ENCODE data around the gene RIF1. TPM values are rescaled to one million over a fixed set of nuclear protein-coding genes. Genes with fewer than 3 reads are reported as not detected.

The RIF1 gene
- total and polyA plus RNA-seq, 10 donors = 3.4 to 47.5 (median 40.2) TPM

DNA sequence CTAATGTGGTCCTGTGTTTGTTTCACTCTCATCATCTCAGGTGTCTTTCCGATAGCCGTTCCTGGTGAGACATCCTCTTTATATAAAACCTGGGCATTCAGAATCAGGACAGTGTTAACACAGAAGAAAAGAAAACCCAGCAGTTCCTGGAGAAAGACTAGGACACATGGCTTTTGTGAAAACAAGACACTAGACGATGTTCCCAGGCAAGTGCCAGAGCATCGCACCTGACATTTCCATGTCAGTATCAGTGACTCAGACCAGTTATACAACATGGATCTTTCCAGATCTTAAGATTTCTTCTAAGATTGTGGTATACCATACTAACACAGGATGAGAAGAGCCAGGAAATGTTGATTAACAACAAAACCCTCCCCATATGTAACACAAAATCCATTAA, 96.5 kb downstream of the RIF1 start:
- WGBS, 5 donors = 94 to 98% (median 98%) methylated on average over 4 of the region's 4 CpGs
- no peak overlapping the region for H3K4me3 ChIP-seq
- TF ChIP-seq CTCF (IDR thresholded peaks at IDR 0.05 in 8 of 11, conservative IDR thresholded peaks at IDR 0.05 in 3 of 11) (no peak), POLR2A (IDR thresholded peaks at IDR 0.05) (no peak), POLR2AphosphoS5 (IDR thresholded peaks at IDR 0.05) (no peak)
- intact Hi-C loops (cut with DNase I; ENCODE audit: low total_unique reads) = no loop called here
- H3K27ac ChIP-seq = no peak overlapping the region
- H3K27me3 ChIP-seq (replicated peaks in 1 of 7) = no peaks in the 10 kb centered on the region
- no peak for DNase-seq
- H3K36me3 ChIP-seq = peaks cover 0 to 18% (median 0%) of the 10 kb centered on the region in 6 donors
- no peaks in the 10 kb centered on the region for H3K4me1 ChIP-seq
- no peaks in the 10 kb centered on the region for H3K9me3 ChIP-seq

DNA sequence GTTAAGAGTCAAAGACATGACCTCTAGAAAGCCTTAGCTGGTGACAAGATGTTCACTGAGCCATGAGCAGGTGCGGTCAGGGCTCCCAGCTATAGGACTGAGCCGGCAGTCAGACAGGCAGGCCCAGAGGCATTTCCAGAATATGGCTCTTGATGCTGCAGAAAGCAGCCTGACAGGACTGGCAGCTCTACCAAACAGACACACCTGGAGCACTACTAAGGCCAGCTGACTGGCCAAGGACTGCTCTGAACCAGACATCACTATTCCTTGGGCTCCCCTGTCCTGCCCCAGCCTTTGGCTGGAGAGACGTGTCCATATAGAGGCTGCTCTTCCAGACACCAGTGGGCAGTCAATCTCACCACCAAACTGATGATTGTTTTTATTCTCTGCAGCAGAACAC, 98.8 kb downstream of the RIF1 start:
- 92 to 100% (median 98%) methylated on average over 3 of the region's 3 CpGs for WGBS, 5 donors
- TF ChIP-seq POLR2A (IDR thresholded peaks at IDR 0.05) (no peak), POLR2AphosphoS5 (IDR thresholded peaks at IDR 0.05) (no peak), CTCF (IDR thresholded peaks at IDR 0.05 in 8 of 11, conservative IDR thresholded peaks at IDR 0.05 in 3 of 11) (no peak)
- no peak for DNase-seq
- Histone ChIP-seq H3K27me3 (replicated peaks in 1 of 7) (no peaks in the 10 kb centered on the region), H3K27ac (no peak overlapping the region), H3K9me3 (no peaks in the 10 kb centered on the region), H3K4me3 (no peak overlapping the region), H3K4me1 (no peaks in the 10 kb centered on the region), H3K36me3 (peaks cover 0 to 22% (median 0%) of the 10 kb centered on the region in 6 donors)
- intact Hi-C loops (cut with DNase I; ENCODE audit: low total_unique reads) = no loop called here

DNA sequence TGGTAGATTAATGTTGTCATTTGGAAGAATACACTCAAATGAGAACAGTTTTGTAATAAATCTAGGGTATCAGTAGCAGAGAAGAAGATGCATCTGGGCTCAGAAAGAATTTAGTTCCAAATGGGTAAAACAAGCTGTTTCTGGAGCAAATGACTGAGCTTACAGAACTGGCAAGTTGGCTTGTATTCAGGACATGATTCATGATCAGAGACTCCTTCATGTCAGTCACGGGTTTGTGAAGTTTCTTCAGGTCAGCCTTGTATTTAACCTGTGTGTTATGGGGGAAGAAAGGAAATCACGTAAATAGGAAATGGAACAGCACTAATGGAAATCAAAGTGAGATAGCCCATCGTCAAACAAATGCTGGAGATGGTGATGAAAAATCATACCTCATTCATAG, 109.1 kb downstream of the RIF1 start:
- Histone ChIP-seq H3K9me3 (no peaks in the 10 kb centered on the region), H3K4me3 (no peak overlapping the region), H3K36me3 (no peaks in the 10 kb centered on the region), H3K27me3 (replicated peaks in 1 of 7) (no peaks in the 10 kb centered on the region), H3K27ac (no peak overlapping the region), H3K4me1 (no peaks in the 10 kb centered on the region)
- intact Hi-C loops (cut with DNase I; ENCODE audit: low total_unique reads) = no loop called here
- WGBS, 5 donors = 89 to 92% (median 91%) methylated on average over 3 of the region's 3 CpGs
- TF ChIP-seq POLR2A (IDR thresholded peaks at IDR 0.05) = no peak
- TF ChIP-seq POLR2AphosphoS5 (IDR thresholded peaks at IDR 0.05) = no peak
- TF ChIP-seq CTCF (IDR thresholded peaks at IDR 0.05 in 8 of 11, conservative IDR thresholded peaks at IDR 0.05 in 3 of 11) = no peak
- DNase-seq = no peak

- intact Hi-C loops (cut with DNase I; ENCODE audit: low total_unique reads) = no loop called here
- DNase-seq = no peak
- Histone ChIP-seq H3K27me3 (replicated peaks in 1 of 7) (no peaks in the 10 kb centered on the region), H3K4me1 (peaks cover 0 to 4% (median 0%) of the 10 kb centered on the region in 6 donors), H3K27ac (no peak overlapping the region), H3K36me3 (no peaks in the 10 kb centered on the region), H3K9me3 (no peaks in the 10 kb centered on the region), H3K4me3 (no peak overlapping the region)
- TF ChIP-seq CTCF (IDR thresholded peaks at IDR 0.05 in 8 of 11, conservative IDR thresholded peaks at IDR 0.05 in 3 of 11) = no peak
- no peak for TF ChIP-seq POLR2A (IDR thresholded peaks at IDR 0.05)
- no peak for TF ChIP-seq POLR2AphosphoS5 (IDR thresholded peaks at IDR 0.05)
- whole genome bisulfite sequencing, 5 donors = 82 to 96% (median 85%) methylated on average over 1 of the region's 1 CpG
Measured at GRCh38 chr2:151520976-151521375, 111.3 kb downstream of the RIF1 start.
